Esophagus (tissue), 2 donors: ENCODE results near the gene CASTOR1. TPM values are rescaled to one million over a fixed set of nuclear protein-coding genes. Genes with fewer than 3 reads are reported as not detected.

Source experiments
- H3K27ac ChIP-seq, 2 donors: one replicate each; pipeline ENCODE4 v1.5.1; 2013; ENCODE audit warnings: low read depth in 2 of 2, mild to moderate bottlenecking in 2 of 2, inconsistent platforms in 1 of 2, low read length in 1 of 2, moderate library complexity in 1 of 2
- H3K27me3 ChIP-seq, 2 donors: one replicate each; pipeline ENCODE4 v1.6.1; 2013; ENCODE audit warnings: low read length in 2 of 2, control low read depth in 1 of 2, mild to moderate bottlenecking in 1 of 2; ENCODE audit not compliant: insufficient read depth in 2 of 2, control insufficient read depth in 1 of 2
- H3K36me3 ChIP-seq, 2 donors: one replicate each; pipeline ENCODE4 v1.6.1; 2013; ENCODE audit warnings: low read length in 1 of 2; ENCODE audit not compliant: control insufficient read depth in 2 of 2, insufficient read depth in 2 of 2
- H3K4me1 ChIP-seq, 2 donors: one replicate each; pipeline ENCODE4 v1.6.1; 2013; ENCODE audit warnings: low read length in 1 of 2; ENCODE audit not compliant: control insufficient read depth in 2 of 2, insufficient read depth in 2 of 2
- H3K4me3 ChIP-seq, 2 donors: one replicate each; pipeline ENCODE4 v1.5.1; 2013; ENCODE audit warnings: low read length in 2 of 2, mild to moderate bottlenecking in 2 of 2, low read depth in 1 of 2, moderate library complexity in 1 of 2
- H3K9me3 ChIP-seq, 2 donors: one replicate each; pipeline ENCODE4 v1.6.1; 2013; ENCODE audit warnings: mild to moderate bottlenecking in 2 of 2, low read depth in 1 of 2, low read length in 1 of 2, moderate library complexity in 1 of 2; ENCODE audit not compliant: control insufficient read depth in 2 of 2, insufficient read depth in 1 of 2
- WGBS, 2 donors: extraction: QIAGEN DNeasy Blood & Tissue Kit; methylation state at CpG; one replicate each; pipeline ENCODE4 v1.1.7; 2013; 5-methylcytosine and 5-hydroxymethylcytosine counted together
- polyA plus RNA-seq, 2 donors: library from polyadenylated mRNA; stranded (reverse); fragments of 200-250 nt; gene quantifications; one replicate each; pipeline ENCODE4 v1.2.3, GENCODE V29; 2013
- donor health status: healthy with polysubstance abuse.
- donor health status: Bipolar disorder and iron deficiency.

Gene CASTOR1
- polyA plus RNA-seq, 2 donors, result 29.7 to 39.3 TPM

GRCh38 chr22:30310881-30311771 lies 21.8 kb upstream of the CASTOR1 start:
- Histone ChIP-seq H3K36me3 (peaks cover 0 to 5% of the 10 kb centered on the region in 2 donors), H3K9me3 (no peaks in the 10 kb centered on the region), H3K4me3 (no peak overlapping the region), H3K4me1 (peaks cover 27 to 58% of the 10 kb centered on the region in 2 donors), H3K27ac (peak overlapping the region; percentile 93 to 99), H3K27me3 (no peaks in the 10 kb centered on the region)
- 42 to 46% methylated on average over 8 of the region's 8 CpGs for WGBS, 2 donors

- Histone ChIP-seq H3K27ac (peak overlapping the region; percentile 93 to 99), H3K9me3 (no peaks in the 10 kb centered on the region), H3K4me1 (peaks cover 32 to 59% of the 10 kb centered on the region in 2 donors), H3K36me3 (no peaks in the 10 kb centered on the region), H3K27me3 (no peaks in the 10 kb centered on the region), H3K4me3 (no peak overlapping the region)
- WGBS, 2 donors, result 44 to 46% methylated on average over 7 of the region's 7 CpGs
These were observed 20.8 kb upstream of the CASTOR1 start for GRCh38 chr22:30309951-30310741.

- H3K27ac ChIP-seq, result peak overlapping the region; percentile 93 to 99
- H3K4me1 ChIP-seq, result peaks cover 34 to 63% of the 10 kb centered on the region in 2 donors
- no peaks in the 10 kb centered on the region for H3K27me3 ChIP-seq
- no peaks in the 10 kb centered on the region for H3K9me3 ChIP-seq
- WGBS, 2 donors, result 64 to 67% methylated on average over 5 of the region's 5 CpGs
- H3K4me3 ChIP-seq, result no peak overlapping the region
- no peaks in the 10 kb centered on the region for H3K36me3 ChIP-seq
These were observed 19.4 kb upstream of the CASTOR1 start for GRCh38 chr22:30308518-30309230.

- H3K4me1 ChIP-seq, result peaks cover 34 to 69% of the 10 kb centered on the region in 2 donors
- WGBS, 2 donors, result 59 to 63% methylated on average over 2 of the region's 2 CpGs
These were observed 18.8 kb upstream of the CASTOR1 start for GRCh38 chr22:30308093-30308492.

GRCh38 chr22:30307041-30307574 lies 17.8 kb upstream of the CASTOR1 start:
- 42 to 58% methylated on average over 4 of the region's 4 CpGs for WGBS, 2 donors
- peaks cover 37 to 69% of the 10 kb centered on the region in 2 donors for H3K4me1 ChIP-seq
- H3K9me3 ChIP-seq, result no peaks in the 10 kb centered on the region
- H3K36me3 ChIP-seq, result peaks cover 0 to 5% of the 10 kb centered on the region in 2 donors
- no peak overlapping the region for H3K4me3 ChIP-seq
- peak overlapping the region; percentile 91 to 97 for H3K27ac ChIP-seq
- H3K27me3 ChIP-seq, result no peaks in the 10 kb centered on the region

More at GRCh38 chr22:30308093-30308492, 18.8 kb upstream of the CASTOR1 start:
- H3K36me3 ChIP-seq, result peaks cover 0 to 5% of the 10 kb centered on the region in 2 donors
- peak overlapping the region; percentile 86 to 93 for H3K27ac ChIP-seq
- no peak overlapping the region for H3K4me3 ChIP-seq
- no peaks in the 10 kb centered on the region for H3K9me3 ChIP-seq
- no peaks in the 10 kb centered on the region for H3K27me3 ChIP-seq

- no peaks in the 10 kb centered on the region for H3K27me3 ChIP-seq
- peaks cover 37 to 69% of the 10 kb centered on the region in 2 donors for H3K4me1 ChIP-seq
- no peaks in the 10 kb centered on the region for H3K9me3 ChIP-seq
- peak overlapping the region; percentile 91 to 97 for H3K27ac ChIP-seq
- H3K36me3 ChIP-seq, result peaks cover 0 to 8% of the 10 kb centered on the region in 2 donors
- WGBS, 2 donors, result 75 to 80% methylated on average over 1 of the region's 1 CpG
- H3K4me3 ChIP-seq, result no peak overlapping the region
These were observed 17.3 kb upstream of the CASTOR1 start for GRCh38 chr22:30306627-30307011.

GRCh38 chr22:30305906-30306626 lies 16.8 kb upstream of the CASTOR1 start:
- WGBS, 2 donors, result 26 to 29% methylated on average over 3 of the region's 3 CpGs
- Histone ChIP-seq H3K9me3 (no peaks in the 10 kb centered on the region), H3K4me3 (peak overlapping the region; percentile 1 to 5), H3K36me3 (peaks cover 0 to 12% of the 10 kb centered on the region in 2 donors), H3K4me1 (peaks cover 35 to 68% of the 10 kb centered on the region in 2 donors), H3K27ac (peak overlapping the region; percentile 96 to 99), H3K27me3 (no peaks in the 10 kb centered on the region)

GRCh38 chr22:30305519-30305905 lies 16.2 kb upstream of the CASTOR1 start:
- Histone ChIP-seq H3K36me3 (peaks cover 0 to 16% of the 10 kb centered on the region in 2 donors), H3K27me3 (no peaks in the 10 kb centered on the region), H3K27ac (peak overlapping the region; percentile 96 to 99), H3K9me3 (no peaks in the 10 kb centered on the region), H3K4me3 (peak overlapping the region in 1 of 2 donors; percentile 5), H3K4me1 (peaks cover 34 to 65% of the 10 kb centered on the region in 2 donors)
- WGBS, 2 donors, result 4 to 15% methylated on average over 4 of the region's 4 CpGs
